HTR-8/SVneo (cell line): ENCODE measurements around the gene PHKA1.
"Not testable (repeated sequence)": the region's sequence is repeated elsewhere in the genome, so short reads cannot be mapped to it uniquely, and the experiment has no call there.

Source experiments
- DNase-seq: peaks from one replicate; pipeline ENCODE4 v3.0.0; 2011; ENCODE audit warnings: low spot score, mixed read lengths; ENCODE audit not compliant: insufficient read length
- FAIRE-seq: peaks from 2 replicates; lab custom pipeline; 2011; peaks lifted over from hg19 to GRCh38; lab: Jason Lieb, UNC

Gene PHKA1

GRCh38 chrX:72673951-72674350 lies 40.2 kb downstream of the PHKA1 start:
- DNase-seq, FAIRE-seq: not testable (repeated sequence)

- not testable (repeated sequence) for DNase-seq, FAIRE-seq
These were observed 44.6 kb downstream of the PHKA1 start for GRCh38 chrX:72669508-72669907.

- no peak for DNase-seq
These were observed 47.7 kb downstream of the PHKA1 start for GRCh38 chrX:72666451-72666850.

GRCh38 chrX:72663737-72664136 lies 50.4 kb downstream of the PHKA1 start:
- no peak for FAIRE-seq
- DNase-seq, result no peak

More at GRCh38 chrX:72666451-72666850, 47.7 kb downstream of the PHKA1 start:
- FAIRE-seq, result no peak

GRCh38 chrX:72662020-72662747 lies 51.9 kb downstream of the PHKA1 start:
- no peak for DNase-seq
- FAIRE-seq, result no peak

GRCh38 chrX:72659723-72660122 lies 54.4 kb downstream of the PHKA1 start:
- FAIRE-seq, result no peak
- no peak for DNase-seq

- FAIRE-seq (no peak), DNase-seq (no peak)
These were observed 62.0 kb downstream of the PHKA1 start for GRCh38 chrX:72652082-72652481.

GRCh38 chrX:72644946-72645345 lies 69.2 kb downstream of the PHKA1 start:
- no peak for FAIRE-seq
- no peak for DNase-seq

- FAIRE-seq (no peak), DNase-seq (no peak)
These were observed 72.5 kb downstream of the PHKA1 start for GRCh38 chrX:72641611-72642010.

- no peak for FAIRE-seq
- DNase-seq, result no peak
These were observed 78.2 kb downstream of the PHKA1 start for GRCh38 chrX:72635930-72636329.

GRCh38 chrX:72634331-72634730 lies 79.8 kb downstream of the PHKA1 start:
- DNase-seq (no peak), FAIRE-seq (no peak)

- DNase-seq, result no peak
- FAIRE-seq, result no peak
These were observed 83.9 kb downstream of the PHKA1 start for GRCh38 chrX:72630185-72630584.

GRCh38 chrX:72624194-72624593 lies 89.9 kb downstream of the PHKA1 start:
- DNase-seq, result no peak
- FAIRE-seq, result peak; percentile 51

- FAIRE-seq (no peak), DNase-seq (peak; percentile 21)
These were observed 92.3 kb downstream of the PHKA1 start for GRCh38 chrX:72621625-72622485.

GRCh38 chrX:72621163-72621562 lies 92.9 kb downstream of the PHKA1 start:
- FAIRE-seq, result no peak
- DNase-seq, result no peak

GRCh38 chrX:72620550-72621145 lies 93.5 kb downstream of the PHKA1 start:
- DNase-seq (peak; percentile 79), FAIRE-seq (peak; percentile 98)

GRCh38 chrX:72609313-72609712 lies 104.8 kb downstream of the PHKA1 start:
- peak; percentile 54 for FAIRE-seq

GRCh38 chrX:72604705-72605104 lies 109.4 kb downstream of the PHKA1 start:
- FAIRE-seq, result peak; percentile 23

More at GRCh38 chrX:72609313-72609712, 104.8 kb downstream of the PHKA1 start:
- peak; percentile 21 for DNase-seq

GRCh38 chrX:72604112-72604511 lies 110.0 kb downstream of the PHKA1 start:
- DNase-seq (no peak), FAIRE-seq (no peak)

More at GRCh38 chrX:72604705-72605104, 109.4 kb downstream of the PHKA1 start:
- DNase-seq, result no peak

- FAIRE-seq, DNase-seq: not testable (repeated sequence)
These were observed 123.1 kb downstream of the PHKA1 start for GRCh38 chrX:72591038-72591437.

- FAIRE-seq, result peak; percentile 16
These were observed 129.9 kb downstream of the PHKA1 start for GRCh38 chrX:72584163-72584562.

More at GRCh38 chrX:72584163-72584562, 129.9 kb downstream of the PHKA1 start:
- DNase-seq, result no peak
